ENCODE measurements around the gene WEE2.

DNA sequence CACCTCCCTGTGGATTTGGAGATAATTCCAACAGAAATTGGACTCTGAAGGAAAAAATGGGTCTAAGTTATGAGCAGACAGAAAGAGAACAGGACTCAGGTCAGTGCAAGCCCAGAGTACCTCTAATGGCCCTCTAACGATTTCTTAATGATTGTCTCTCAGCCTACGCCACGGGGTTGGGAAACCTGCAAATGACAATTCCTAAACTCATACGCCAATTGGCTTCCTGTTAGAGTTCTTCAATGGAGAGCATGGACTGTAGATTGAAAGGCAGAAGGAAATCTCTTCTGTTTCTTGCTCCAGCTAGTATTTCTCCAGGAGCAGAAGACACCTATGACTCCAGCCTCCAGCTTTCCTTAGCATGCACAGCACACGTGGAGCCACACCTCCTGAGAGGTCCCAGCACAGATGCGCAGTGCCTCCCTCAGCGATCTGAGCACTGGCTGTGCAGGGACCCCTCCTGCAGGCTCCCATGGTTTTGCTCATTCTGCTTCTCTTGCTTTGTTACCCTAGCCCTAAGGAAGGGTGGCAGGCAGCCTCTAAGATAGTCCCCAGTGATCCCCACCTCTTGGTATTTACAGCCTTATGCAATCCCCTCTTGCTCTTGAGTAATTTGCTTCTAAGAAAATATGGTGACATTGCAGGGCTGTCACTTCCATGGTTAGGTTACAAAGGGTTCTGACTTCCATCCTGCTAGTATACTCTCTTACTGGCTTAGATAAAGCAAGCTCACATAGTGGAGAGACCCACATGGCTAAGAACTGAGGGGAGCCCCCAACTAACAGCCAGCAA, 36.3 kb upstream of the WEE2 start:
- TF ChIP-seq, protein P1, sequence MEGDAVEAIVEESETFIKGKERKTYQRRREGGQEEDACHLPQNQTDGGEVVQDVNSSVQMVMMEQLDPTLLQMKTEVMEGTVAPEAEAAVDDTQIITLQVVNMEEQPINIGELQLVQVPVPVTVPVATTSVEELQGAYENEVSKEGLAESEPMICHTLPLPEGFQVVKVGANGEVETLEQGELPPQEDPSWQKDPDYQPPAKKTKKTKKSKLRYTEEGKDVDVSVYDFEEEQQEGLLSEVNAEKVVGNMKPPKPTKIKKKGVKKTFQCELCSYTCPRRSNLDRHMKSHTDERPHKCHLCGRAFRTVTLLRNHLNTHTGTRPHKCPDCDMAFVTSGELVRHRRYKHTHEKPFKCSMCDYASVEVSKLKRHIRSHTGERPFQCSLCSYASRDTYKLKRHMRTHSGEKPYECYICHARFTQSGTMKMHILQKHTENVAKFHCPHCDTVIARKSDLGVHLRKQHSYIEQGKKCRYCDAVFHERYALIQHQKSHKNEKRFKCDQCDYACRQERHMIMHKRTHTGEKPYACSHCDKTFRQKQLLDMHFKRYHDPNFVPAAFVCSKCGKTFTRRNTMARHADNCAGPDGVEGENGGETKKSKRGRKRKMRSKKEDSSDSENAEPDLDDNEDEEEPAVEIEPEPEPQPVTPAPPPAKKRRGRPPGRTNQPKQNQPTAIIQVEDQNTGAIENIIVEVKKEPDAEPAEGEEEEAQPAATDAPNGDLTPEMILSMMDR (IDR thresholded peaks at IDR 0.05): no peak
- TF ChIP-seq POLR2AphosphoS5 (IDR thresholded peaks at IDR 0.05): no peak
- no peak for TF ChIP-seq POLR2A (IDR thresholded peaks at IDR 0.05)
- TF ChIP-seq EP300 (IDR thresholded peaks at IDR 0.05): no peak

Data from sigmoid colon (tissue), 4 donors.